ENCODE data around the gene SLC26A5.

Gene SLC26A5

DNA sequence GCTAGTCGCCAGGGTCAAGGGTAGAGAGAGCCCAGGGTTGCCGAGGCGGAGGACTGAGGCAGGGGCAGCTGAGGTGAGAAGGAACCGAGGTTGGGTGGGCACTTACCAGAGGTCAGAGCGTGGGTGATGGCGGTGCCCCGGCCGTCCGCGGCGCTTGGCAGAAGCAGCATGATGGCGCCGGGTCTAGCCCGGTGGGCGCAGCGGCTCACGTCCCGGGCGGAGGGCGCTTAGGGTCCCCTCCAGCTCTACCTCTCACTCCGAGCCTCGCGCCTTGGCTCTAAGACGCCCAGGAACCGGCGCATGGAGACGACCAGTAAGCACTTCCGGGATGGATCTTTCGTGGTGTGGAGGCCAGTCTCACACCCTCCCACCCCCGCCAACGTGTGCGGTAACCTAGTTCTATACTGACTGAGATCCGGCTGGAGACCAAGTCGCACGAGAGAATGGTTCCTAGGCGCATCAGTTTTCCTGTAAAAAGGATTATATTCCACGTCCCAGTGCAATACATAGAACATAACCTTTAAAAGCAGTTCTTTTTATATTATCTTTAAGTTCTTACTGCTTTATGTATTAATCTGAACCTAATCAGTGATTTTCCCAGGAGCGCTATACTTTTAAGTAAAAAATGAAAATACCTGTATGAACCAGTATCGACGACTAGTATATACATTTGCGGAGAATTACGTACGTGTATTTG is 101.4 kb downstream of the SLC26A5 start, which contains the start of gene DNAJC2:
Gene DNAJC2 (minus strand): TSS at position 315 of the 697 bp plus-strand sequence. CDS start 145 bp downstream, at position 170.
- peak; percentile 82 for DNase-seq

DNA sequence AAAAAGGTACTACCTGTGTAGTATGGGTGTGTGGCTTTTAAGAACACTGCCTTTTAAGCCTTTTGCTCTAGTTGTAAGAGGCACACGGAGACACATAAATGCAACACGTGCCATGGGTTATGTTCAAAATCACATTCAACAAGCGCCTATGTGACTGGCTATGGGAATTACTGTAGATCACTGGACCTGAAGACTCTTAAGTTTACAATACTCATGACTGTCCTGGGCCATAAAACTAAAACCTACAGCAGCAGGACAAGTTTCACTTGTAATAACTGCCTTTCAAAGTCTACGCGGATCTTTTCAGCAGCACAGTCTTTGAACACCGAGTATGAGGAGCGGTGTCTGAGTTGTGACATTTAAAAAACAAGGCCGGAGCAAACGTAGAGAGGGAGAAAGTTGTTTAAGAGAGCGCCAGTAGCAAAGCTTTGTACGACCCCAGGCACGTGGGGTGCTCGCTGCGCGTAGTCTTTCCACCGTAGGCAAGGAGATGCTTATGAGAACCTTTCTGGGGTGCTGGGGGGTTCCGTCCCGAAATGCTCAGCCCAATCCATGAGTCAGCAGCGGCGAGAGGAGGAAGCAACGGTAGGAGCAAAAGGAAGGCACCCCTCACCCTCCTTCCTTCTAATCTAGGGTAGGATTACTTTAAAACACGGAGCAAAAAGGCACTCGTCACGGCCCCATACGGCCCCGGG is 102.1 kb downstream of the SLC26A5 start:
- peak; percentile 19 for DNase-seq

DNA sequence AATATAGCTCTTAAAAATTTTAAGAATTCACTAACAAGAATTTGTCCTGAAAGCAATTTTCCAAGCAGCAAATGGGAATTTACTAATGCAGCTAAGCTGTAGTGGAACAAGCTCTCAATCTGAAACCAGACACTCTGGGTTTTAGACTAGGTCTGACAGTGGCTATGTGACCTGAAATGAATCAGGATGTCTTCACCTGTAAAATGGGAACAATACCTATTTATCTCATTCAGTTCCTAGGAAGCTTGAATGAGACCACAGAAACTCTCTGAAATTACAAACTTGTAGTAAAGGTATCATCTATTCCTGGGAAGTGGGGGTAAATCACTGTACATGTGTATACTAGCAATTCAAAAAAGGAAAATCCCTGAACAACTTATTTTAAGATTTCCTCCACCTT is 102.7 kb downstream of the SLC26A5 start:
- no peak for DNase-seq

- no peak for DNase-seq
Observed at GRCh38 chr7:103341466-103341865, 104.5 kb downstream of the SLC26A5 start.

DNA sequence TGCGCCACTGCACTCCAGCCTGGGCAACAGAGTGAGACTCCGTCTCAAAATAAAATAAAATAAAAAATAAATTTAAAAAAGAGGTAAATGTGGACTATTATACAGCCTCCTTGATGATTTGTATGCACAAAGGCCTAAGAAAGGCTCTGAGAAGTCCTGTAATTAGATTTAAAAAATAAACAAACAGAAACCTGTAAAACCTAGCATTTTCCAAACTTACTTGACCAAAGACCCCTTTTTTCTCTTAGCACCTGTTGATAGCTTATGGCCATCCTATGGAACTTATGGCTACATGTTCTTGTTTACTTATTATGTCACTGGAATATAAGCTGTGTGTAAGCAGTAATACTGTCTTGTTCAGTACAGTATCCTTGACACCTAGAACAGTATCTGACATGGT is 107.1 kb downstream of the SLC26A5 start:
- DNase-seq: no peak

GRCh38 chr7:103336761-103337160 is 109.2 kb downstream of the SLC26A5 start:
- no peak for DNase-seq

DNA sequence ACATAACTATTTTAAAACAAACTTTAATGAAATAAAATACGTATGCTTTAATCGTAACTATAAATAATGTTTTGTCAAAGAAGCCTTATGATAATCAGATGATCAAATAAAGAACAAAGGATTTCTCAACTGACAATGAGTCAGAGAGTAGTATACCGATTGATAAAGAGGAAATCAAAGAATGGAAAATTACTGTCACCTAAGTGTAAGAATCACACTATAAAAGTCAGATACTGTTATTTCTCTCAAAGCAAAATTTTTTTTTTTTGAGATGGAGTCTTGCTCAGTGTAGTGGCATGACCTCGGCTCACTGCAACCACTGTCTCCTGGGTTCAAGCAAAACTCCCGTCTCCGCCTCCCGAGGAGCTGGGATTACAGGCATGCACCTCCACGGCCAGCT is 120.3 kb downstream of the SLC26A5 start:
- DNase-seq: no peak
